Mesendoderm (in vitro differentiated cells): ENCODE measurements around the gene ALS2CL.
A peak's percentile ranks its signal among the peaks of the same experiment; 100 is the strongest.

Experiments used
- DNase-seq: peaks from one replicate; pipeline ENCODE4 v3.0.0; 2013
- H2AK5ac ChIP-seq: 2 replicates; pipeline ENCODE4 v1.6.1; 2013; ENCODE audit warnings: low read length, inconsistent platforms
- H2BK120ac ChIP-seq: 2 replicates; pipeline ENCODE4 v1.6.1; 2013; ENCODE audit warnings: low read depth, mild to moderate bottlenecking, low read length, moderate library complexity, mixed read lengths
- H2BK15ac ChIP-seq: replicated peaks from 2 replicates; pipeline ENCODE4 v1.6.1; 2013; ENCODE audit warnings: low read depth, mild to moderate bottlenecking, moderate library complexity
- H2BK5ac ChIP-seq: 2 replicates; pipeline ENCODE4 v1.6.1; 2013; ENCODE audit warnings: low read length, inconsistent platforms
- H3K18ac ChIP-seq: 2 replicates; pipeline ENCODE4 v1.6.1; 2013; ENCODE audit warnings: mild to moderate bottlenecking, low read length, mixed read lengths
- H3K23ac ChIP-seq: one replicate; pipeline ENCODE4 v1.6.1; 2013; ENCODE audit warnings: low read length
- H3K27ac ChIP-seq: 2 replicates; pipeline ENCODE4 v1.5.1; 2013; ENCODE audit warnings: low read depth, mild to moderate bottlenecking, inconsistent platforms, low read length, moderate library complexity
- H3K27me3 ChIP-seq: 2 replicates; pipeline ENCODE4 v1.6.1; 2013; ENCODE audit warnings: low read length, control low read depth, mild to moderate bottlenecking, inconsistent platforms; ENCODE audit not compliant: insufficient read depth, poor library complexity
- H3K36me3 ChIP-seq: 2 replicates; pipeline ENCODE4 v1.6.1; 2013; ENCODE audit warnings: low read length, inconsistent platforms; ENCODE audit not compliant: control insufficient read depth, insufficient read depth
- H3K4ac ChIP-seq: one replicate; pipeline ENCODE4 v1.6.1; 2013; ENCODE audit warnings: low read depth, mild to moderate bottlenecking, low read length, moderate library complexity
- H3K4me1 ChIP-seq: 2 replicates; pipeline ENCODE4 v1.6.1; 2013; ENCODE audit warnings: low read depth, low read length, inconsistent platforms; ENCODE audit not compliant: control insufficient read depth
- H3K4me2 ChIP-seq: 2 replicates; pipeline ENCODE4 v1.6.1; 2013; ENCODE audit warnings: low read length
- H3K4me3 ChIP-seq: 2 replicates; pipeline ENCODE4 v1.5.1; 2013; ENCODE audit warnings: mild to moderate bottlenecking, low read length
- H3K56ac ChIP-seq: one replicate; pipeline ENCODE4 v1.6.1; 2013; ENCODE audit warnings: low read length
- H3K79me1 ChIP-seq: 2 replicates; pipeline ENCODE4 v1.6.1; 2013; ENCODE audit warnings: low read length, inconsistent platforms
- H3K79me2 ChIP-seq: 2 replicates; pipeline ENCODE4 v1.6.1; 2013; ENCODE audit warnings: mild to moderate bottlenecking, low read length; ENCODE audit not compliant: control insufficient read depth, insufficient read depth
- H3K9ac ChIP-seq: 2 replicates; pipeline ENCODE4 v1.6.1; 2013; ENCODE audit warnings: low read length, inconsistent platforms
- H4K5ac ChIP-seq: one replicate; pipeline ENCODE4 v1.6.1; 2013; ENCODE audit warnings: low read length
- H4K8ac ChIP-seq: one replicate; pipeline ENCODE4 v1.6.1; 2013; ENCODE audit warnings: low read depth, mild to moderate bottlenecking, control low read depth, low read length, moderate library complexity
- WGBS: extraction: QIAGEN DNeasy Blood & Tissue Kit; methylation state at CpG from one replicate; pipeline ENCODE4 v1.1.7; 2013; ENCODE audit warnings: low lambda C conversion rate, missing lambda C conversion rate; ENCODE audit not compliant: insufficient coverage; ENCODE audit errors: extremely low coverage; 5-methylcytosine and 5-hydroxymethylcytosine counted together

The ALS2CL gene

GRCh38 chr3:46640927-46641326 is 52.6 kb downstream of the ALS2CL start:
- no peak for DNase-seq
- WGBS: no CpG with 5 or more reads among the region's 3 CpGs
- H3K4me3 ChIP-seq: no peak overlapping the region

GRCh38 chr3:46639221-46639620 is 54.3 kb downstream of the ALS2CL start:
- Histone ChIP-seq H3K9ac (no peak overlapping the region), H3K4me1 (no peaks in the 10 kb centered on the region), H3K4me2 (no peak overlapping the region), H2BK15ac (no peak overlapping the region), H3K36me3 (no peaks in the 10 kb centered on the region), H3K4ac (no peak overlapping the region), H3K79me1 (no peaks in the 10 kb centered on the region), H2BK120ac (no peak overlapping the region), H4K5ac (no peak overlapping the region), H3K79me2 (no peaks in the 10 kb centered on the region), H2BK5ac (no peak overlapping the region), H3K56ac (no peak overlapping the region), H4K8ac (no peak overlapping the region), H3K4me3 (no peak overlapping the region), H3K18ac (no peak overlapping the region), H2AK5ac (no peak overlapping the region), H3K27me3 (no peaks in the 10 kb centered on the region), H3K23ac (no peak overlapping the region), H3K27ac (no peak overlapping the region)
- no peak for DNase-seq

More at GRCh38 chr3:46640927-46641326, 52.6 kb downstream of the ALS2CL start:
- Histone ChIP-seq H2AK5ac (no peak overlapping the region), H3K27me3 (no peaks in the 10 kb centered on the region), H3K4me1 (no peaks in the 10 kb centered on the region), H3K4ac (no peak overlapping the region), H3K23ac (no peak overlapping the region), H3K9ac (no peak overlapping the region), H3K4me2 (no peak overlapping the region), H2BK120ac (no peak overlapping the region), H2BK15ac (no peak overlapping the region), H3K27ac (no peak overlapping the region), H3K56ac (no peak overlapping the region), H4K8ac (no peak overlapping the region), H3K18ac (no peak overlapping the region), H3K36me3 (no peaks in the 10 kb centered on the region), H3K79me1 (no peaks in the 10 kb centered on the region), H4K5ac (no peak overlapping the region), H2BK5ac (no peak overlapping the region), H3K79me2 (no peaks in the 10 kb centered on the region)

- Histone ChIP-seq H4K5ac (no peak overlapping the region), H3K56ac (no peak overlapping the region), H2AK5ac (no peak overlapping the region), H3K4me3 (no peak overlapping the region), H3K36me3 (no peaks in the 10 kb centered on the region), H2BK5ac (no peak overlapping the region), H3K9ac (no peak overlapping the region), H2BK120ac (no peak overlapping the region), H3K4me2 (no peak overlapping the region), H3K27ac (no peak overlapping the region), H3K79me1 (no peaks in the 10 kb centered on the region), H3K23ac (no peak overlapping the region), H3K79me2 (no peaks in the 10 kb centered on the region), H3K18ac (no peak overlapping the region), H4K8ac (no peak overlapping the region), H3K4me1 (no peaks in the 10 kb centered on the region), H3K27me3 (no peaks in the 10 kb centered on the region), H3K4ac (no peak overlapping the region), H2BK15ac (no peak overlapping the region)
- no peak for DNase-seq
- no CpG with 5 or more reads among the region's 3 CpGs for WGBS
These were observed 58.6 kb downstream of the ALS2CL start for GRCh38 chr3:46634856-46635255.

GRCh38 chr3:46632792-46633191 is 60.7 kb downstream of the ALS2CL start:
- H3K18ac ChIP-seq: no peak overlapping the region
- H3K79me2 ChIP-seq: no peaks in the 10 kb centered on the region
- H4K5ac ChIP-seq: no peak overlapping the region
- H3K36me3 ChIP-seq: no peaks in the 10 kb centered on the region
- H3K4ac ChIP-seq: no peak overlapping the region
- H3K27ac ChIP-seq: no peak overlapping the region
- H3K27me3 ChIP-seq: no peaks in the 10 kb centered on the region
- H3K9ac ChIP-seq: no peak overlapping the region
- no peaks in the 10 kb centered on the region for H3K79me1 ChIP-seq
- H3K23ac ChIP-seq: no peak overlapping the region
- H4K8ac ChIP-seq: no peak overlapping the region
- WGBS: no CpG with 5 or more reads among the region's 1 CpG
- H3K4me1 ChIP-seq: peaks cover 11% of the 10 kb centered on the region
- H3K56ac ChIP-seq: no peak overlapping the region
- H3K4me2 ChIP-seq: no peak overlapping the region
- DNase-seq: no peak
- H2AK5ac ChIP-seq: no peak overlapping the region
- no peak overlapping the region for H3K4me3 ChIP-seq
- H2BK5ac ChIP-seq: no peak overlapping the region
- H2BK15ac ChIP-seq: no peak overlapping the region
- no peak overlapping the region for H2BK120ac ChIP-seq

- no peak overlapping the region for H4K8ac ChIP-seq
- no peaks in the 10 kb centered on the region for H3K36me3 ChIP-seq
- no peaks in the 10 kb centered on the region for H3K27me3 ChIP-seq
- DNase-seq: peak; percentile 96
- H3K18ac ChIP-seq: peak overlapping the region; percentile 68
- peak overlapping the region; percentile 49 for H2BK120ac ChIP-seq
- H3K4ac ChIP-seq: no peak overlapping the region
- peak overlapping the region; percentile 69 for H3K9ac ChIP-seq
- no CpG with 5 or more reads among the region's 36 CpGs for WGBS
- H2BK5ac ChIP-seq: peak overlapping the region; percentile 52
- H3K79me2 ChIP-seq: no peaks in the 10 kb centered on the region
- H3K4me3 ChIP-seq: no peak overlapping the region
- H3K23ac ChIP-seq: peak overlapping the region; percentile 6
- H4K5ac ChIP-seq: peak overlapping the region; percentile 47
- H3K4me1 ChIP-seq: peaks cover 11% of the 10 kb centered on the region
- peak overlapping the region; percentile 33 for H3K27ac ChIP-seq
- H3K4me2 ChIP-seq: peak overlapping the region; percentile 56
- H3K79me1 ChIP-seq: no peaks in the 10 kb centered on the region
- H2AK5ac ChIP-seq: no peak overlapping the region
- peak overlapping the region; percentile 86 for H3K56ac ChIP-seq
- H2BK15ac ChIP-seq: no peak overlapping the region
These were observed 63.6 kb downstream of the ALS2CL start for GRCh38 chr3:46629551-46630517.
